ENCODE measurements around the gene SMAD6. TPM values are rescaled to one million over a fixed set of nuclear protein-coding genes. Genes with fewer than 3 reads are reported as not detected.

SMAD6 gene
- total RNA-seq, 4 donors from 2014 or later, result 9.2 to 68.8 (median 12.4) TPM

- no peak for TF ChIP-seq CTCF (IDR thresholded peaks at IDR 0.05; ENCODE audit: low read depth)
Measured at GRCh38 chr15:66766282-66767230, 64.5 kb downstream of the SMAD6 start.

- TF ChIP-seq CTCF (IDR thresholded peaks at IDR 0.05; ENCODE audit: low read depth), result no peak
Measured at GRCh38 chr15:66767240-66767659, 65.2 kb downstream of the SMAD6 start.

- no peak for TF ChIP-seq CTCF (IDR thresholded peaks at IDR 0.05; ENCODE audit: low read depth)
Measured at GRCh38 chr15:66768987-66769386, 67.0 kb downstream of the SMAD6 start.

- TF ChIP-seq CTCF (IDR thresholded peaks at IDR 0.05; ENCODE audit: low read depth), result no peak
Measured at GRCh38 chr15:66770518-66771350, 68.7 kb downstream of the SMAD6 start.

GRCh38 chr15:66771351-66771650 is 69.3 kb downstream of the SMAD6 start:
- no peak for TF ChIP-seq CTCF (IDR thresholded peaks at IDR 0.05; ENCODE audit: low read depth)

GRCh38 chr15:66772604-66773128 is 70.6 kb downstream of the SMAD6 start:
- no peak for TF ChIP-seq CTCF (IDR thresholded peaks at IDR 0.05; ENCODE audit: low read depth)
